Gastroesophageal sphincter (tissue), 3 donors: ENCODE data around the gene CACNA1C.

ENCODE experiments used
- EP300 ChIP-seq: sonication (generic); formaldehyde crosslinking; IDR thresholded peaks from one replicate; pipeline ENCODE4 v1.6.1; 2017; ENCODE audit warnings: antibody characterized with exemption, mild to moderate bottlenecking
- POLR2AphosphoS5 ChIP-seq: sonication (generic); formaldehyde crosslinking; IDR thresholded peaks from one replicate; pipeline ENCODE4 v1.6.1; 2017; ENCODE audit warnings: antibody characterized with exemption
- TF ChIP-seq, protein P1 (sequence below), 4 experiments: fragments of 200-600 bp in 2 of 4; fragments of 450-650 bp in 2 of 4; sonication (generic) in 1 of 4; IDR thresholded peaks; one replicate each; pipeline ENCODE4 v1.5.1; 2017 to 2019; ENCODE audit warnings: antibody characterized with exemption in 4 of 4, mild to moderate bottlenecking in 2 of 4, moderate library complexity in 2 of 4

GRCh38 chr12:2032506-2032905, 20.3 kb upstream of the CACNA1C start:
- TF ChIP-seq, protein P1, sequence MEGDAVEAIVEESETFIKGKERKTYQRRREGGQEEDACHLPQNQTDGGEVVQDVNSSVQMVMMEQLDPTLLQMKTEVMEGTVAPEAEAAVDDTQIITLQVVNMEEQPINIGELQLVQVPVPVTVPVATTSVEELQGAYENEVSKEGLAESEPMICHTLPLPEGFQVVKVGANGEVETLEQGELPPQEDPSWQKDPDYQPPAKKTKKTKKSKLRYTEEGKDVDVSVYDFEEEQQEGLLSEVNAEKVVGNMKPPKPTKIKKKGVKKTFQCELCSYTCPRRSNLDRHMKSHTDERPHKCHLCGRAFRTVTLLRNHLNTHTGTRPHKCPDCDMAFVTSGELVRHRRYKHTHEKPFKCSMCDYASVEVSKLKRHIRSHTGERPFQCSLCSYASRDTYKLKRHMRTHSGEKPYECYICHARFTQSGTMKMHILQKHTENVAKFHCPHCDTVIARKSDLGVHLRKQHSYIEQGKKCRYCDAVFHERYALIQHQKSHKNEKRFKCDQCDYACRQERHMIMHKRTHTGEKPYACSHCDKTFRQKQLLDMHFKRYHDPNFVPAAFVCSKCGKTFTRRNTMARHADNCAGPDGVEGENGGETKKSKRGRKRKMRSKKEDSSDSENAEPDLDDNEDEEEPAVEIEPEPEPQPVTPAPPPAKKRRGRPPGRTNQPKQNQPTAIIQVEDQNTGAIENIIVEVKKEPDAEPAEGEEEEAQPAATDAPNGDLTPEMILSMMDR (IDR thresholded peaks at IDR 0.05) = no peak
- no peak for TF ChIP-seq POLR2AphosphoS5
- TF ChIP-seq EP300 = no peak
